RWPE2 (cell line): ENCODE results near the gene PSMC3IP.
"Not testable (repeated sequence)": the region's sequence is repeated elsewhere in the genome, so short reads cannot be mapped to it uniquely, and the experiment has no call there.

ENCODE experiments used
- ATAC-seq: fragments of 200-7000 bp; cut with Tn5 transposase; 3 replicates; pipeline ENCODE4 v1.9.1; 2021; ENCODE audit warnings: low read depth
- DNase-seq: peaks from one replicate; pipeline ENCODE4 v3.0.0-alpha.2; 2020; ENCODE audit warnings: low spot score
- H3K27ac ChIP-seq: fragments of 450-650 bp; 2 replicates; pipeline ENCODE4 v1.5.1; 2017; ENCODE audit warnings: mild to moderate bottlenecking; ENCODE audit not compliant: poor library complexity, severe bottlenecking
- H3K27me3 ChIP-seq: fragments of 250-450 bp; sonication (Bioruptor Pico); 2 replicates; pipeline ENCODE4 v1.5.1; 2021; ENCODE audit warnings: mild to moderate bottlenecking, moderate library complexity; ENCODE audit not compliant: insufficient read depth, poor library complexity, severe bottlenecking
- H3K36me3 ChIP-seq: fragments of 250-450 bp; sonication (Bioruptor Pico); 2 replicates; pipeline ENCODE4 v1.5.1; 2020; ENCODE audit warnings: low read depth, mild to moderate bottlenecking, moderate library complexity
- H3K4me1 ChIP-seq: fragments of 250-450 bp; sonication (Bioruptor Pico); 2 replicates; pipeline ENCODE4 v1.5.1; 2021; ENCODE audit warnings: mild to moderate bottlenecking, moderate library complexity; ENCODE audit not compliant: insufficient read depth, poor library complexity, severe bottlenecking
- H3K4me3 ChIP-seq: fragments of 250-450 bp; sonication (Bioruptor Pico); 2 replicates; pipeline ENCODE4 v1.5.1; 2021; ENCODE audit warnings: mild to moderate bottlenecking, moderate library complexity; ENCODE audit not compliant: severe bottlenecking
- H3K9me3 ChIP-seq: fragments of 250-450 bp; sonication (Bioruptor Pico); 2 replicates; pipeline ENCODE4 v1.5.1; 2021; ENCODE audit warnings: mild to moderate bottlenecking, moderate library complexity; ENCODE audit not compliant: severe bottlenecking
- CTCF ChIP-seq: fragments of 450-650 bp; IDR thresholded peaks from one replicate; pipeline ENCODE4 v1.5.1; 2017; ENCODE audit warnings: mild to moderate bottlenecking, moderate library complexity; ENCODE audit not compliant: poor library complexity, severe bottlenecking

Gene PSMC3IP

GRCh38 chr17:42547001-42547461 lies 30.5 kb downstream of the PSMC3IP start:
- H3K27ac ChIP-seq: no peak overlapping the region
- ATAC-seq (no peak), DNase-seq (no peak)
- no peaks in the 10 kb centered on the region for H3K27me3 ChIP-seq
- H3K4me3 ChIP-seq: no peak overlapping the region
- H3K36me3 ChIP-seq: peaks cover 4% of the 10 kb centered on the region; the same call in 1 of the 2 replicates
- no peak for TF ChIP-seq CTCF
- no peaks in the 10 kb centered on the region for H3K9me3 ChIP-seq
- no peaks in the 10 kb centered on the region for H3K4me1 ChIP-seq

DNA sequence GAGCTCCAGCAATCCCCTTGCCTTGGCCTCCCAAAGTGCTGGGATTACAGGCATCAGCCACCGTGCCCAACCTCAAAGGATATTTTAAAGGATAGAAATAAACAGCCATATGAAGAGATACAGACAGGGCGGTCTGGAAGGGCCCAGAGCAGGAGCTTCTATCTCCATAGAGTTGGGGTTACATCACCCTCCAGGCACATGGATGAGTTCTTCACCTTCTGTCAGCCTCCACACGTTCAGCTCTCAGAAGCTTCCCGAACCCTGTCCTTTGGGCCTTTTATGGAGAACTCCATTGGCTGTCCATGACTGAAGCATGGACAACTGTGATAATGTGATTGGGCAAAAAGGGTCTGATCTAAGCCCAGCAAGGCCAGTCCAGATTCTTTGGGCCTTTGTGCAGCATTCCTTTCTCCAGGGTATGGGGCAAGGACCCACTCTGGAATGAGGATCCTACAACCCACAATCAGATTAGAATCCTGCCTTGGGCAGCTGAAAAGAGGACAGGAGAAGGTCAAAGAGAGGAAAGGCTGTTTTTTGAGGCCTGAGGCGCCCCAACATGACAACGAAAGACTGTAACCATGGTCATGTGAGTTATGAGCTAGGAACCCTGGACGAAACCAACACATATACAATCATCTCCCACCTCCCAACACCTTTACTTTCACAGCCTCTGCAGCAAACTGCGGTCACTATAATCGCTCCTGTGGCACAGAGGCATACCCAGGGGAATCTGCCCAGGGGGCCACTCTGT lies 31.6 kb downstream of the PSMC3IP start:
- not testable (repeated sequence) for DNase-seq, H3K27ac ChIP-seq, H3K4me1 ChIP-seq, ATAC-seq, H3K9me3 ChIP-seq, H3K36me3 ChIP-seq, H3K4me3 ChIP-seq, H3K27me3 ChIP-seq

GRCh38 chr17:42544874-42545283 lies 32.6 kb downstream of the PSMC3IP start:
- Histone ChIP-seq H3K9me3 (no peaks in the 10 kb centered on the region), H3K4me1 (peaks cover 6% of the 10 kb centered on the region), H3K27me3 (no peaks in the 10 kb centered on the region), H3K36me3 (peaks cover 4% of the 10 kb centered on the region; the same call in 1 of the 2 replicates), H3K27ac (no peak overlapping the region), H3K4me3 (no peak overlapping the region)
- ATAC-seq (no peak), DNase-seq (no peak)
- TF ChIP-seq CTCF: no peak

- Histone ChIP-seq H3K4me3 (no peak overlapping the region), H3K27me3 (no peaks in the 10 kb centered on the region), H3K9me3 (no peaks in the 10 kb centered on the region), H3K36me3 (peaks cover 9% of the 10 kb centered on the region), H3K27ac (no peak overlapping the region), H3K4me1 (peaks cover 6% of the 10 kb centered on the region)
- DNase-seq (no peak), ATAC-seq (no peak)
- no peak for TF ChIP-seq CTCF
These were observed 34.1 kb downstream of the PSMC3IP start for GRCh38 chr17:42543190-42544079.

- peaks cover 9% of the 10 kb centered on the region for H3K36me3 ChIP-seq
- H3K27ac ChIP-seq: peak overlapping the region; percentile 40
- no peak overlapping the region for H3K4me3 ChIP-seq
- H3K27me3 ChIP-seq: no peaks in the 10 kb centered on the region
- H3K9me3 ChIP-seq: no peaks in the 10 kb centered on the region
- ATAC-seq: peak; percentile 28
- no peak for DNase-seq
- peaks cover 6% of the 10 kb centered on the region for H3K4me1 ChIP-seq
- no peak for TF ChIP-seq CTCF
These were observed 36.3 kb downstream of the PSMC3IP start for GRCh38 chr17:42541041-42541833.

DNA sequence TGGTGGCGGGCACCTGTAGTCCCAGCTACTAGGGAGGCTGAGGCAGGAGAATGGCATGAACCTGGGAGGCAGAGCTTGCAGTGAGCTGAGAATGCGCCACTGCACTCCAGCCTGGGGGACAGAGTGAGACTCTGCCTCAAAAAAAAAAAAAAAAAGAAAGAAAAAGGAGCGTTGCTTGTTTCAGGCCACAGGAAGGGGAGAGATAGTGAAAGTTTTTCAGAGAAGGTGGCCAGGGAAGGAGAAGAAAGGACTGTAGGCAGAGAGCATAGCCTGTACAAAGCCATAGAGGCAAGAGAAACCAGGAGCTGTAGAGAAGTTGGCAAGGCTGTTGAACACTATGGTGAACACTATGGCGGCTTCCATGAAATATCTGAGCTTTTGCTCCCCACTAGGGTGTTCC lies 37.0 kb downstream of the PSMC3IP start:
- H3K9me3 ChIP-seq, H3K36me3 ChIP-seq, H3K27me3 ChIP-seq, H3K4me1 ChIP-seq, H3K4me3 ChIP-seq, DNase-seq, ATAC-seq: not testable (repeated sequence)
- H3K27ac ChIP-seq: peak overlapping the region; percentile 40
